Left ventricle myocardium superior (tissue), 1 donor: Measurements from ENCODE around the gene ZNF532. TPM values are rescaled to one million over a fixed set of nuclear protein-coding genes. Genes with fewer than 3 reads are reported as not detected.
A peak's percentile ranks its signal among the peaks of the same experiment; 100 is the strongest.

Experiments
- ATAC-seq: fragments of 200-7000 bp; cut with Tn5 transposase; one replicate; pipeline ENCODE4 v1.9.1; 2020; ENCODE audit warnings: mild to moderate bottlenecking, moderate library complexity
- DNase-seq: peaks from one replicate; pipeline ENCODE4 v3.0.0-alpha.2; 2020
- intact Hi-C: fragments of 100-400 bp; cut with micrococcal nuclease; formaldehyde crosslinking; loops from one replicate; pipeline ENCODE4 v1.11.0; 2022
- total RNA-seq: library from RNA; stranded (reverse); fragmentation: NEBNext Ultra II Directional; extraction: Animal tissue kit (Norgen Biotek cat#: 25700); gene quantifications from one replicate; pipeline ENCODE4 v1.2.1, GENCODE V29; 2021
- donor health status: DM: no; HTN: yes; CAD: no; lungs with severe emphysema.

Gene ZNF532
- total RNA-seq, 1 donor from 2014 or later: 64.2 TPM

DNA sequence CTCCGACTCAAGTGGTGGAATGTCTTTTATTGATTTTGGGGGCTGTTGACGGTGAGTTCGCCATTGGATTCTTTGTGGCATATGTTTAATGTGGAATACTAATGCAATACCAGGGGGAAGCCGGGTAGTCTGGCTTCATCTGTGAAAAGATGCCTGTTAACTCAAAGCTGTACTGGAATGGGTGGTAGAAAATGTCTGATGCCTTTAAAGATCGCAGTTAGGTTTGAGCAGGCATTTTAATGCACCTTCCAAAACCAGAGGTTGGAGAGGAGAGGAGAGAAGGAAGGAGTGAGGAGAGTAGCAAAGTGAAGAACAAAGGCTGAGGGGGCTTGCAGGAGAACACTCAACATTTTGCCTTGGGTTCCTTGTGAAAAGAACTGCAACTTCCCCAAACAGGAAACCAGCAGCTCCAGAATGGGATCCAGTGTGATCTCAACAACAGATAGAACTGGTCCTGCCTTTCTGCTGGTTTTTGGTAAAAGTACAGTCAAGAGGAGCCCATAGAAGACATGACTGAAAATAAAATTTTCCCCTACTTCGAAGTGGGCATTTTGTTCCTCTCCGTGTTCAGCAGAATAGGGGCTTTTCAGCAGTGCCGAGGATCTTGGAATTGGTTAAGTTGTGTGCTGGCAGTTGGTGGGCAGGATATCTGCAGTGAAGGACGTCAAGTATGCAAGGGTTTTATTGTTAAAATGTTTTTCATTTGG lies 1.5 kb downstream of the ZNF532 start:
- DNase-seq (no peak), ATAC-seq (no peak)
- intact Hi-C loops: loop anchor here (10.0 kb wide), 1 partner anchor 129 kb away; no protein-coding TSS in a partner anchor

DNA sequence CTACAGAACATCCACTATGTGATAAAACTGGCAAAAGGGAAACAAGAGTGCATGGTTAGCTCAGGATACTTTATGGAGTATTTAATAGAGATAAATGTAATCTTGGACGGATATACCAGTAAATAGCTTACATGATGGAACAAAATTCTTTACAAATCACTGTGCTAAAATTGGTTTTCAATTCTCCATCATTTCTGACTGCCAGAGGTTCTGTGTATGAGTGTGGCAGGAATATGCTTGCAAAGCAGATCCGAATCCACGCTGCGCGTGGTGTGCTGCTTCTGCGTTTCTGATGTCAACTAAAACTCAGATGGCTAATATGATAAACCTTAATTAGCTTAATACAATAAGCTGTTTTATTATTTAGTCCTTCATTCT lies 2.1 kb downstream of the ZNF532 start:
- DNase-seq (no peak), ATAC-seq (no peak)
- intact Hi-C loops: loop anchor here (10.0 kb wide), 1 partner anchor 128 kb away; no protein-coding TSS in a partner anchor

DNA sequence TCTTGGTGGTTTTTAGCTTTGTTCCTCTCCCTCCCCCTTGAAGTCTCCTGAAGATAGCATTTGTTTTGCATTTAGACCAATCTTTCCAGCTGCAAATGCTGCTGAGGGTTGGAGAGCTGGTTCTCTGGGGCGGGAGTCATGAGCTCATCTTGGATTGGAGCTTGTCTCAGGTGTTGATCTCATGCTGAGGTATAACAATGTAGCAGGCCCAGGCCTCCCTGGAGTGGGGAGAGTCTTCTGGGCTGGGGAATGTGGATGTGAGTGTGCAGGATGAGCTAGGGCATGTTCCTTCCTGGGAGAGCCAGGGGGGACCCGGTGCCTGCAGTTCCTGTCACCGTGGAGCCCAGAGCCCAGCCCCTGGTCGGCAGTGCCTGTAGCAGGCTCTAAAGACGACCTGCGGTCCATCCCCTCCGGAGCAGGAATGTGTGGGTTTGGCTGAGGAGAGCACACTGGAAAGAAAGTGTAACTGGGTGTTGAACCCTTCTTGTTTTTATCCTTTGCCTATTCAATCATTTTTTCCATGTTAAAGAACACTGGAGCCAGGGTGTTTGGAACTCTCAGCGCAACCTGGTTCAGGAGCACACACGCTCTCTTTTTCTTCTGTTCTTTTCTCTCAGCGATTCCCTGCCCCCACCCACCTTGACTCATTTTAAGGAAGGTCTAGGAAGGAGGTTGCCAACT lies 2.7 kb downstream of the ZNF532 start:
- DNase-seq (no peak), ATAC-seq (no peak)
- intact Hi-C loops: loop anchor here (10.0 kb wide), 1 partner anchor 127 kb away; no protein-coding TSS in a partner anchor

DNA sequence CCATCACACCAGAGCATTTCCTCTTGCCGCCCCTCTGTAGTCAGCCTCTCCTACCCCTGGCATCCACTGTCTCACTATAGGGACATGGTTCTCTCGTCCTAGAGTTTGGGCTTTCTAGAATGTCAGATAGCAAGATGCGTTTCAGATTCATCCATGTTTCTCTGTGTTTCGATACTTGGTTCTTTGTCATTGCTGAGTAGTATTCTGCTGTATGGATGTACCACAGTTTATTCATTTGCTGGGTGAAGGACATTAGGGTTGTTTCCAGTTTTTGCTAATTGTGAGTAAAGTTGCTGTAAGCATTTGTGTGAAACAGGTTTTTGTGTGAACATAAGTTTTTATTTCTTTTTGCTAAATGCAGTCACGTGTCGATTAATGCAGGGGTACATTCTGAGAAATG lies 3.8 kb downstream of the ZNF532 start:
- DNase-seq (no peak), ATAC-seq (no peak)
- intact Hi-C loops: loop anchor here (10.0 kb wide), 1 partner anchor 126 kb away; no protein-coding TSS in a partner anchor

DNA sequence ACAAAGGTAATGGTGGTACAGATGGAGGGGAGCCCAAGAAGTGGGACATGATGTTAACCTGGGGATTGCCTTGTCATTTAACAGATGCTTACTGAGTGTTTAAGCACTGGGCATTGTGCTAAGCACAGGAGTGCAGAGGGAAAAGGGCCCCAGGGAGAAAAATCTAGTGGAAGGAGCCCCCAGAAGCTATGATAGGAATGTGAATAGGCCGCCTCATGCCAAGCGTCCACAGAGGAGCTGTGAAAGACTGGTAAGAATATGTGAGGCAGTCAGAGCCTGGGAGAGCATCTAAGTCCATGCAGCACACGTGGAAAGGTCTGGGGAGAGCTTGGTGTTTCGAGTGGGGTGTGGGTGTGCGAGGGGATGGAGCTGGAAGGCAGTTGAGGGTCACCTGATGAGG lies 5.5 kb downstream of the ZNF532 start:
- peak; percentile 9 for ATAC-seq
- intact Hi-C loops: no loop called here

DNA sequence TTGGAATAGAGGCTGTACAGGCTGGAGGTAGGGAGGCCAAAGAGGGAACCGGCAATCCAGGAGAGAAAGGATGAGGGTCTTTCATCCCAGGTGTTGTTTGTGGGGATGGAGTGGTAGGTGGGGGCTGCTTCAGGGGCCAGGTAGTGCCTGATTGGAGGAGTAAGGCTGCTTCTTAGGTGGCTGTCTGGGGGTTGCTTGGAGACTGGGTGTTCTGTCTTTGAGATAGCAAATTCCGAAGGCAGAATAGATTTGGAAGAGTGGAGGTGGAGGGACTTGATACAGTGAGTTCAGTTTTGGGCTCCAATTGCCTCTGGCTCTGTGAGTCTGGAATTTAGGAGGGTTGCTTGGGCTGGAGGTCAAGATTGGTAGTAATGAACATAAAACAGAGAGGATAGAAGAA lies 5.9 kb downstream of the ZNF532 start:
- no peak for DNase-seq
- intact Hi-C loops: no loop called here
- no peak for ATAC-seq

More for the DNA sequence above, 5.5 kb downstream of the ZNF532 start:
- DNase-seq: no peak

DNA sequence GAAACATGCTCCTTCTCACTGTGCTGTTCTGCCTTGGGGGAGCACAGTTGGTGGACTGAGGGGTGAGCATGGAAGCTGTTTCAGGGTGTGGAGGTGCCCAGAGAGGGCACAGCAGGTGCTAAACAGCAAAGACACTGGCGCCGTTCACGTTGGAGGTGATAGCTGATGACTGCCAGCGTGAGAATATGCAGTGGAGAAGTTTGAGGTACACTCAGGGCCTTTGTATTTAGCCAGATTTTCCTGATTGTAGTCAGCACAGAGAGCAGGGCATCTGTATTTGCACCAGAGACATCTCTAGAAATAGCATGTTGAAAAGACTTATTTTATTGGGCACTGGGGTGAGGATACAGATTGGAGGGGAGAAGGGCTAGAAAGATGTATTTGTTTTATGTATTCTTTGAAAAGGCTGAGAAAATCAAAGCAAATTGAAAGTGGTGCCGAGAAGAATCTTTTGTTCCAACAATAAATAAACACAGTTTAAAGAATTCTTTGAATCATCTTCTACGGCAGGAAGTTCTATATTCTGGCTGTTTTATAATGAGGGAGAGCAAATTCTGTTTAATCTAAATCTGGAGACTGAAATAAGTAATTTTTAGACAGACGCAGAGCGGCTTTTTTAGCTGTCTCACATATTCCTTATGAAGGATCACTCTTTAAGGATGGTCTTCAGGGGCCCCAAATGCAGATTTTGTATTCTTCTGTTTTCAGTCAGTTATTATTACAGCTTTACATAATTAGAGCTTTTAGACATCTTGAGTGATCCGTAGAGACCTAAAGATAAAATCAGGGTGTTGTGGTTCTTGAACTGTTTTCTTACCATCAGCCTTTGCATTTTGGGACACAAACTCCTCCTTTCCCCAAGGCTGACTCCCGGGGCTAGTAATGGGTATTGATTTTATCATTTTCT lies 7.1 kb downstream of the ZNF532 start:
- intact Hi-C loops: no loop called here
- DNase-seq: no peak
- ATAC-seq: no peak

DNA sequence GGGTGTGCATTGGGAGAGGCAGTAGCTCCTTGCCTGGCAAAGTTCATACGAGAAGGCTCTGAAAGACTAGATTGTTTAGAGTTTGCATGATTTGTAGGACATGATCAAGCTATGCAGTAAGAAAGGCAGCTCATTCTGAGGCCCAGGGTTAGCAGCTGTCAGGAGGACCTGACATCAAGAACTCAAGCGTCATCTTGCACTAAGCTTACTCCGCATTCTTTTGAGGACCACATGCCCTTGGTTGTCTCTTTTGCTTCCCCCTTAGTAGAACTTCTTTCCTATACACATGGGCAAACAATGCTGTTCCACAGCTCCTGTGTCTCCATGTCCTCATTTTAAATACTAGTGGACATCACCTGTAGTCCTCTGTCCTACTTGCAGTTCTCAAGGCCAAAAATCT lies 14.0 kb downstream of the ZNF532 start:
- DNase-seq: no peak
- ATAC-seq: no peak
- intact Hi-C loops: no loop called here

DNA sequence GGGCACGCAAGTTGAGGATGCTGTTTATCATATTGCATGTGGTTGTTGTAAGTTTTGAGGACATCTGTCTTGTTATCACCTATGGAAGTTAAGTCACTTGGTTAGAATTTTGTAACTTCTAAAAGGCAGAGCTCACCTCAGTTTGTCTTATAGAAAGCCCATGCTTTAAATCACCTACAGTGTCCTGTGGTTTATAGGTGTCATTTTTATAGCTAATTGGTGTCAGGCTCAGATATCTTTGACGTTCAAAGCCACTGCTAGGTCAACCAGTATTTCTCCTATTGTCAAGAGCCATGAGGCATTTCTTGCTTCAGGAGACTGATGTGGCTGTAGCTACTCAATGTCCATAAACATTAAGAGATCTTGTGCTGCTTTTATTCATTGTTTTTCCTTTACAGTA lies 16.8 kb downstream of the ZNF532 start:
- no peak for DNase-seq
- ATAC-seq: no peak
- intact Hi-C loops: no loop called here

DNA sequence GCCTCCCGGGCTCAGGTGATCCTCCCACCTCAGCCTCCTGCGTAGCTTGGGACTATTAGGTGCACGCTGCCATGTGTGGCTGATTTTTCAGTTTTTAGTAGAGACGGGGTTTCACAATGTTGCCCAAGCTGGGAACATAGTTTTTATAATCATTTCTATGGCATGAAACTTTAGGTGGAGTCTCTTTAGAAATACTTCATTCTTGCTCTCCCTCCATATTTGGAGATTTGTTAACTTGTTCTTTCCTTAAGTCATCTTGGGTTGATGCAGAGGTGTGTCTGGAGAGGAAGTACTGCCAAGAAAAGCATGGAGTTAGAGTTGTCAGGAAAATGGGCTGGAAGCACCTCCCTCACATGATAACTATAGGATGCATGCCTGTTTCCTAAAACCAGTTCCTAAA lies 17.4 kb downstream of the ZNF532 start:
- ATAC-seq: no peak
- intact Hi-C loops: no loop called here

DNA sequence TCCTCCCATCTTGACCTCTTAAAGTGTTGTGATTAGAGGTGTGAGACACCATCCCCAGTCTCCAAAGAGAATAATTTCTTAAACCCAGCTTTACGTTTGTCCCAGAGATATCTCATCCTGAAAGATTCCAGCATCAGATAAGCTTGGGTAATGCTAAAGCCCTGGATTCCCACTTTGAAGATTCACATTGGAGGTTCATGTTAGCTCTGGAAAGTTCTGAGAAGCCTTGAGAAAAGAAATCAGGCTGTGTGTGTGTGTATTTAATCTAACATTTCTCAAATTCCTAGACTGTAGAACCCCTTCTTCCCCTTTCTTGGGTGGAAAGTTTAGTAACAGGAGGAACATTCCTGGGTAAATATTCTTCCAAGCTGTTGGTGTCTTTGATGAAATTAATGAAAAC lies 18.0 kb downstream of the ZNF532 start:
- intact Hi-C loops: no loop called here
- ATAC-seq: no peak
- no peak for DNase-seq

More for the DNA sequence above, 17.4 kb downstream of the ZNF532 start:
- no peak for DNase-seq

DNA sequence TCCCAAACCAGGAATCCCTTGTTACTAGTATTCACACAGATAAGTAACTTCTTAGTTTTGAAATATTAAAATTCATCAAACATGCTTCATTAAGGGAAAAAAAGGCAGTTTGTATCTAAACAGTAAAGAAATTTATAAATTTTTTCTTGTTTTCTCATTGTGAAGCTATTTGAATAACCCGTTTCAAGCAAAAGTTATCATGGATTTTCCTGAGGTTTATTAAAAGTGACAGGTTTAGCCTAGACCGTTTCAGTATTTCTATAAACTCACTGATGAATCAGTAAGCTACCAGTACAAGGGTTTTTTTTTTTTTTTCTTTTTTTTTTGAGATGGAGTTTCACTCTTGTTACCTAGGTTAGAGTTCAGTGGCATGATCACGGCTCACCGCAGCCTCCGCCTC lies 20.0 kb downstream of the ZNF532 start:
- no peak for DNase-seq
- intact Hi-C loops: no loop called here
- no peak for ATAC-seq

DNA sequence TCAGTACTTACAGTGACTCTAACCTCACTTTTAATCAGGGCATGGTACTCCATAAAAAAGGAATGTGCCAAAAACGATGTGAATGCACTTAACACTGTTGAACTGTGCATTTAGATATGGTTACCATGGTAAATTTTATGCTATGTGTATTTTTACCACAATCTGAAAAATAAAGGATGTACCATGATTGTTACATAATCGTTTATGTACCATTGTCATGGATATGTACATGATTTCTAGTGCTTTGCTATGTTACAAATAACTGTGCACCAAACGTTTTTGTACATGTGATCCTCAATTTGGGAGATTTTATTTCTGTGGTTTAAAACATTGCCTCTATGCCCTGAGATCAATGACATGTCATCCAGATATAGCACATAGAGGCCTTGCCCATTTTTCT lies 21.8 kb downstream of the ZNF532 start:
- ATAC-seq (no peak), DNase-seq (no peak)
- intact Hi-C loops: no loop called here

DNA sequence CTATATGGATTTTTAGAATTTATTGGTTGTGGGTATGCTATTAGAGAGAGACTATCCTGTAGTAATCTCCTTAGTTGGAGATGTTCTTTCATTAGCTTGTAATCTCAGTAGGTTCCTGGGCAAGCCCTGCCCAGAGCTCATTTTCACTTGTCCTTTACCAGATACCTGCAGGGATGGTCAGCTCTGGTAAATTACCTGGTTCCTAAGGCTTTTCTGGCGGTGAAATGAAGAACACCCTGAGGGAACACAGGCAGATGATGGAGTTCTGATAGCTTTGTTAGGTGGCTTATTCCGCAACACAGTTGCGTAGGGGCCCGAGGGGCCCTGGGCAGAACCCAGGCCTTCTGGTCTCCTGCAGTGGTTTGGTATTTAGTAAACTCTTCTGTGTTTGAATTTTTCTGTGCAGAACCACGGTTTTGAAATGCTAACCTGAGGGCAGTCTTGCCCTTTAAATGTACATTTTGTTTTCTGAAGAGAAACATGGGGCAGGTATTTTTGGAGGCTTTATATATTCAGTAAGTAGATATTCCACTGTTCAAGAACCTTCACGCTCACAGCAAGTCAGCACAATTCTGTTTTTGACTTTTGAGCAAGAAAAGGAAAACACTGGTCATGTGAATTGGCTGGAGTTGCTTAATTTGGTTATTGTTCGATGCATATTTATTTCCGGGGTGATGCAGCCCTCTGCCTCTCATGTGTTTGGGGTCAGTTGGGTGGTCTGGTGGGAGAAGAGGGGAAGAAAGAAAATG lies 22.4 kb downstream of the ZNF532 start:
- intact Hi-C loops: no loop called here
- DNase-seq (no peak), ATAC-seq (peak; percentile 59)

DNA sequence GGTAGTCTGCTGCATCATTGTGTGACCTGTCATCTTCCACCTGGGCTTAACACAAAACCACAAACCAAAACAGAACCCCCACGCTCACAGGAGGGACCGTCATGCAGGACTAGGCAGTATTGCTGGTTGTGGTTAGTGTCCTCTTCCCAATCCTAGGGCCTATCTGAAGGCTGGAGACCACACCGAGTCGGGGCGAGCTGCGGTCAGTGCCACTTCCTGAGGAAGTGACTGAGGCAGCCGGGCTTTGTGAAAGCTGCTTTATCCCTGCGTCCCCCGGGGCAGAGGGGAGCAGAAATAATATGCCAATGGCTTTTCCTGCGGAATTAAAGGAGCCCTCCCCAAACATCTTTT lies 22.9 kb downstream of the ZNF532 start:
- DNase-seq (peak; percentile 78), ATAC-seq (peak; percentile 89)
- intact Hi-C loops: no loop called here

DNA sequence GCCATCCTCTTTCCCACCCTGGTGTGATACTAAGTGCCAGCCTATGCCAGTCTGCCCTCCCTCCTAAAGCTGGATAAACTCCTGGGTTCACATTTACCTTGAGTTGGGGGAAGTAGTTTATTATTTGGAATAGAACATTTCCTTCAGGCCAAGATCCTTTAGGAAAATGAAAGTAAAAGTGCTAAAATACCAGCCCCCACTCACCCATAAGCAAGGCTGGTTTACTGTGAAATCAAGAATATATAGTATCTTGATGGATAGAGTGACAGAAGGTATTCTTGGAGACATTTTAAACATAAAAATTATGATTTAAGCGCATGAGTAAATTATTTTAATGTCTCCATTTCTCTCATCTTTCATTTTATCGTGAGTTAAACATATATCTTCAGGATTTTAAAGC lies 27.1 kb downstream of the ZNF532 start:
- intact Hi-C loops: no loop called here
- DNase-seq: no peak
- no peak for ATAC-seq

DNA sequence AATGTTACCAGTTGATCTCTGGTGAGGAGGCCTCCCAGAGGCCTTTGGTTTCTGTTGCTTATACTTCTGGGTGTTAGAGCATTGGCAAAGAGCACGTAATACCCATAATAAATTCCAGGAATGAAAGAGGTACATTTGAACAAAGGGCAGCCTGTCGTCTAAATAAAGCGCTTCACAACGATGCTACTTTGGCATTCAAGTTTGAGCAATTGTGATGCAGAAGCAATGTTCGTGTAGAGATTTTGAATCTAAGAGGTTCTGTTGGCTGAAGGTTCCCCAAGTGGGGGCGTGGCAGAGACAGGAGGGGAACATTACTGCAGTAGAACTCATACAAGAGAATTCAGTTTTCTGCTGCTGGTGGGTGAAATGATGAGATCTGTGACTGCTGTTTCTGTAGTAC lies 27.8 kb downstream of the ZNF532 start:
- DNase-seq (no peak), ATAC-seq (no peak)
- intact Hi-C loops: no loop called here

DNA sequence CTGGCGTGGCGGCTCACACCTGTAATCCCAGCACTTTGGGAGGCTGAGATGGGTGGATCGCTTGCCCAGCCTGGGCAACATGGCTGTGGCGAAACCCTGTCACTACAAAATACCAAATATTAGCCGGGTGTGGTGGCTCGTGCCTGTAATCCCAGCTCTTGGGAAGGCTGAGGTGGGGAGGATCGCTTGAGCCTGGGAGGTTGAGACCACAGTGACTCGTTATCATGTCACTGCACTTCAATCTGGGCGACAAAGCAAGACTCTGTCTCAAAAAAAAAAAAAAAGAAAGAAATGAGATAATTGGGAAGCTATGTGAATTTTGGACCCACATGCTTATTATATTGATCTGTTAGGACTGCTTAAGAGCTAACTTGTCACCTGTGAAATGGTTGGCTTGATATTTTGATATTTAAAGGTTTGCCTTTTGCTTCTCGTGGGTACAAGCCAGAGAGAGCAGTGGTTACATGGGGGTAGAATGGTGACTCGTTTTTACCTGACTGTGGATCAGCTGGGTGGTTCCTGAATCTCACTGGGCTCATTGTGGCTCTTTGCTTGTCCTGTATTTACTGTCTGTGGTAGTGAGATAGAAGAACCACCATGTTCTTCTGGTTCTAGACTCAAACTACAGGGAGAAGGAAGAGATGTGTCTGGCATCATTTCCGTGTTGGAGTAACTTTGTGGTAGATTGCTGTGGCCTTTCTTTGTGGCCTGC lies 28.9 kb downstream of the ZNF532 start:
- ATAC-seq (no peak), DNase-seq (no peak)
- intact Hi-C loops: no loop called here

DNA sequence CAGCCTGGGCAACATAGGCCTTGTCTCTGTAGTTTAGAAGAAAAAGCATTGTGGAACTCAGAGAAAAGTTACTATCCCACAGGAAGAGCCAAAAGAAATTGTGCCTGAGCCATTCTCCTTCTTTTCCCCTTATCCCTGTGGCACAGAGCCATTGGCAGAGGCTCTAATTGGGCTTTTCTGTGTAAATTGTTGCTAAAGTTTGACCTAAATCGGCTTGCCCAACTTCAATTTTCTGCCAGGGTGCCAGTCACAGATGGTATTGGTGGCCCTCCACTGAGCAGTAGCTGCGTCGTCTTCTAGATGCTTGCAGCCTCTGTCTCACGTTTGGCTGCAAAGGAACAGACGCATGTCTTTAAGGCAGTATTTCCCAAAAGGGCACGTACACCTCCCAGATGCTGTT lies 30.3 kb downstream of the ZNF532 start:
- intact Hi-C loops: no loop called here
- ATAC-seq: no peak
- no peak for DNase-seq
